OCI-LY1 (cell line): Measurements from ENCODE around the gene RSPH1.

ENCODE experiments used
- CTCF ChIP-seq: fragments of 200-600 bp; sonication (generic), shearing (Covaris generic); IDR thresholded peaks from 2 replicates; pipeline ENCODE4 v1.5.1; 2017; ENCODE audit warnings: mild to moderate bottlenecking, antibody characterized with exemption, low read length, moderate library complexity, mixed read lengths
- EZH2 ChIP-seq: fragments of 200-600 bp; sonication (generic), shearing (Covaris generic); IDR thresholded peaks from 2 replicates; pipeline ENCODE4 v1.8.0; 2017; ENCODE audit warnings: borderline replicate concordance, mixed run types, mild to moderate bottlenecking, antibody characterized with exemption, low read length, moderate library complexity, mixed read lengths

GRCh38 chr21:42454786-42455185 is 41.2 kb downstream of the RSPH1 start:
- TF ChIP-seq CTCF (no peak), EZH2 (no peak)
